ENCODE data around the gene KCNV2.

DNA sequence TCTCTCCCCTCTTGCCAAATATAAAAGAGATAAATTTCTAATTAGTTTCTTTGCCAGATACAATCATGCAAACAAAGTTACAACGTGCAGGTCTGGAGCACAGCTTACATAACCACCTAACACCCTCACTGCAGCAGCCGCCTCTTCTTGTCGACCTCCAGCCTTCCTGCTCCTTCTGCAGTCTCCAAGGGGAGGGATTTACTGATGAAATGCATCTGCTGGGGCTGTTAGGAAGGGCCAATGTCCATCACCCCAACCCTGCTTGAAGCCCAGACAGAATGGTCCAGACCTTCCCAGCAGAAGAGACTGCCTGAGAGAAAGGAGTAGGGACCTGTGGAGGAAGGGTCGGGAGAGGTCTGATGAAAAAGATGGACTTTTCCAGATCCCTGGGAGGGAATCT is 15.2 kb downstream of the KCNV2 start:
- TF ChIP-seq, protein P1, sequence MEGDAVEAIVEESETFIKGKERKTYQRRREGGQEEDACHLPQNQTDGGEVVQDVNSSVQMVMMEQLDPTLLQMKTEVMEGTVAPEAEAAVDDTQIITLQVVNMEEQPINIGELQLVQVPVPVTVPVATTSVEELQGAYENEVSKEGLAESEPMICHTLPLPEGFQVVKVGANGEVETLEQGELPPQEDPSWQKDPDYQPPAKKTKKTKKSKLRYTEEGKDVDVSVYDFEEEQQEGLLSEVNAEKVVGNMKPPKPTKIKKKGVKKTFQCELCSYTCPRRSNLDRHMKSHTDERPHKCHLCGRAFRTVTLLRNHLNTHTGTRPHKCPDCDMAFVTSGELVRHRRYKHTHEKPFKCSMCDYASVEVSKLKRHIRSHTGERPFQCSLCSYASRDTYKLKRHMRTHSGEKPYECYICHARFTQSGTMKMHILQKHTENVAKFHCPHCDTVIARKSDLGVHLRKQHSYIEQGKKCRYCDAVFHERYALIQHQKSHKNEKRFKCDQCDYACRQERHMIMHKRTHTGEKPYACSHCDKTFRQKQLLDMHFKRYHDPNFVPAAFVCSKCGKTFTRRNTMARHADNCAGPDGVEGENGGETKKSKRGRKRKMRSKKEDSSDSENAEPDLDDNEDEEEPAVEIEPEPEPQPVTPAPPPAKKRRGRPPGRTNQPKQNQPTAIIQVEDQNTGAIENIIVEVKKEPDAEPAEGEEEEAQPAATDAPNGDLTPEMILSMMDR (IDR thresholded peaks at IDR 0.05; ENCODE audit: low read depth, low read length) = no peak
- no peak for TF ChIP-seq EZH2phosphoT487 (IDR thresholded peaks at IDR 0.05; ENCODE audit: low read depth)
